ENCODE results near the gene RB1. TPM values are rescaled to one million over a fixed set of nuclear protein-coding genes. Genes with fewer than 3 reads are reported as not detected.

RB1 gene
- total and polyA plus RNA-seq, 7 experiments from 2014 or later, result 12.1 to 37.1 (median 18.5) TPM

GRCh38 chr13:48431431-48431830 is 127.9 kb downstream of the RB1 start:
- DNase-seq, result no peak
- intact Hi-C loops (cut with micrococcal nuclease), result loop anchor here in 1 of 2 donors (2.0 kb wide), 1 partner anchor 17 kb away; no protein-coding TSS in a partner anchor
- Histone ChIP-seq H3K27me3 (ENCODE audit: control insufficient read depth in 2 of 2, insufficient read depth in 2 of 2, low read length in 2 of 2) (no peaks in the 10 kb centered on the region), H3K4me1 (ENCODE audit: control insufficient read depth in 2 of 2, insufficient read depth in 2 of 2, low read length in 2 of 2) (peaks cover 10 to 29% of the 10 kb centered on the region in 2 donors), H3K27ac (ENCODE audit: low read depth, low read length) (no peak overlapping the region), H3K9me3 (ENCODE audit: control insufficient read depth in 2 of 3, low read length in 3 of 3) (no peaks in the 10 kb centered on the region), H3K4me3 (ENCODE audit: low read length) (no peak overlapping the region), H3K36me3 (ENCODE audit: control insufficient read depth in 2 of 3, insufficient read depth in 3 of 3, low read length in 3 of 3) (no peaks in the 10 kb centered on the region)
- Mint-ChIP-seq H3K27ac (peak overlapping the region in 8 of 9 donors; percentile 13 to 91 (median 56)), H3K9me3 (peaks cover 0 to 6% (median 0%) of the 10 kb centered on the region in 11 donors), H3K4me1 (peaks cover 21 to 61% (median 52%) of the 10 kb centered on the region in 7 donors), H3K4me3 (peak overlapping the region in 7 of 10 donors; percentile 34 to 79 (median 51)), H3K36me3 (peaks cover 0 to 38% (median 5%) of the 10 kb centered on the region in 5 donors), H3K27me3 (no peaks in the 10 kb centered on the region)
- ChIA-PET CTCF (interaction anchor here (0.8 kb wide), 1 partner anchor 9 kb away, joined by 3 read pairs; no protein-coding TSS in a partner anchor), POLR2A (interaction anchor here (0.8 to 1.5 kb wide), 2 partner anchors 61 to 221 kb away, joined by 4 read pairs; no protein-coding TSS in a partner anchor)
- no peak for ATAC-seq

GRCh38 chr13:48431987-48432615 is 128.6 kb downstream of the RB1 start:
- H3K4me1 Mint-ChIP-seq, result peaks cover 22 to 68% (median 59%) of the 10 kb centered on the region in 7 donors
- no peak overlapping the region for H3K27ac ChIP-seq (ENCODE audit: low read depth, low read length)
- DNase-seq (no peak), ATAC-seq (no peak)
- peaks cover 0 to 2% (median 0%) of the 10 kb centered on the region in 11 donors for H3K9me3 Mint-ChIP-seq
- no peaks in the 10 kb centered on the region for H3K27me3 ChIP-seq (ENCODE audit: control insufficient read depth in 2 of 2, insufficient read depth in 2 of 2, low read length in 2 of 2)
- ChIA-PET POLR2A (interaction anchor here (0.8 kb wide), 1 partner anchor 222 kb away, joined by 4 read pairs; no protein-coding TSS in a partner anchor), CTCF (interaction anchor here (0.6 to 0.8 kb wide), 2 partner anchors 8 to 9 kb away, joined by 3 to 4 read pairs; no protein-coding TSS in a partner anchor)
- intact Hi-C loops (cut with micrococcal nuclease), result loop anchor here in 1 of 2 donors (2.0 kb wide), 2 partner anchors 17 to 19 kb away; partner anchors contain the start of gene LPAR6
- no peaks in the 10 kb centered on the region for H3K27me3 Mint-ChIP-seq
- no peak overlapping the region for H3K4me3 ChIP-seq (ENCODE audit: low read length)
- peak overlapping the region in 9 of 10 donors; percentile 11 to 79 (median 54) for H3K4me3 Mint-ChIP-seq
- peak overlapping the region; percentile 0 to 91 (median 50) for H3K27ac Mint-ChIP-seq
- no peaks in the 10 kb centered on the region for H3K9me3 ChIP-seq (ENCODE audit: control insufficient read depth in 2 of 3, low read length in 3 of 3)
- peaks cover 10 to 32% of the 10 kb centered on the region in 2 donors for H3K4me1 ChIP-seq (ENCODE audit: control insufficient read depth in 2 of 2, insufficient read depth in 2 of 2, low read length in 2 of 2)
- peaks cover 0 to 33% (median 3%) of the 10 kb centered on the region in 5 donors for H3K36me3 Mint-ChIP-seq
- H3K36me3 ChIP-seq (ENCODE audit: control insufficient read depth in 2 of 3, insufficient read depth in 3 of 3, low read length in 3 of 3), result no peaks in the 10 kb centered on the region

GRCh38 chr13:48434200-48434599 is 130.6 kb downstream of the RB1 start:
- ATAC-seq, result no peak
- Histone ChIP-seq H3K36me3 (ENCODE audit: control insufficient read depth in 2 of 3, insufficient read depth in 3 of 3, low read length in 3 of 3) (no peaks in the 10 kb centered on the region), H3K27ac (ENCODE audit: low read depth, low read length) (no peak overlapping the region), H3K9me3 (ENCODE audit: control insufficient read depth in 2 of 3, low read length in 3 of 3) (no peaks in the 10 kb centered on the region), H3K4me1 (ENCODE audit: control insufficient read depth in 2 of 2, insufficient read depth in 2 of 2, low read length in 2 of 2) (peaks cover 3 to 32% of the 10 kb centered on the region in 2 donors), H3K27me3 (ENCODE audit: control insufficient read depth in 2 of 2, insufficient read depth in 2 of 2, low read length in 2 of 2) (no peaks in the 10 kb centered on the region), H3K4me3 (ENCODE audit: low read length) (no peak overlapping the region)
- Mint-ChIP-seq H3K4me3 (peak overlapping the region in 1 of 10 donors; percentile 10), H3K27ac (peak overlapping the region in 1 of 9 donors; percentile 67), H3K36me3 (peaks cover 0 to 27% (median 3%) of the 10 kb centered on the region in 5 donors), H3K27me3 (no peaks in the 10 kb centered on the region), H3K9me3 (peaks cover 0 to 2% (median 0%) of the 10 kb centered on the region in 11 donors), H3K4me1 (peaks cover 24 to 68% (median 60%) of the 10 kb centered on the region in 7 donors)
- POLR2A ChIA-PET, result interaction anchor here (0.7 to 1.2 kb wide), 4 partner anchors 11 to 397 kb away, joined by 3 to 4 read pairs (median 4); partner anchors contain the start of gene NUDT15
- intact Hi-C loops (cut with micrococcal nuclease), result no loop called here
- CTCF ChIA-PET, result interaction anchor here (1.1 kb wide), 1 partner anchor 22 kb away, joined by 3 read pairs; the partner anchor contains the start of gene LPAR6
- DNase-seq, result no peak

- peaks cover 0 to 23% (median 3%) of the 10 kb centered on the region in 5 donors for H3K36me3 Mint-ChIP-seq
- intact Hi-C loops (cut with micrococcal nuclease), result no loop called here
- ATAC-seq (no peak), DNase-seq (no peak)
- H3K27me3 Mint-ChIP-seq, result no peaks in the 10 kb centered on the region
- H3K9me3 ChIP-seq (ENCODE audit: control insufficient read depth in 2 of 3, low read length in 3 of 3), result no peaks in the 10 kb centered on the region
- no peaks in the 10 kb centered on the region for H3K27me3 ChIP-seq (ENCODE audit: control insufficient read depth in 2 of 2, insufficient read depth in 2 of 2, low read length in 2 of 2)
- H3K4me3 Mint-ChIP-seq, result peak overlapping the region in 5 of 10 donors; percentile 1 to 66 (median 29)
- H3K36me3 ChIP-seq (ENCODE audit: control insufficient read depth in 2 of 3, insufficient read depth in 3 of 3, low read length in 3 of 3), result no peaks in the 10 kb centered on the region
- peak overlapping the region; percentile 14 for H3K27ac ChIP-seq (ENCODE audit: low read depth, low read length)
- H3K4me3 ChIP-seq (ENCODE audit: low read length), result no peak overlapping the region
- POLR2A ChIA-PET, result interaction anchor here (0.9 kb wide), 1 partner anchor 7 kb away, joined by 3 read pairs; no protein-coding TSS in a partner anchor
- H3K9me3 Mint-ChIP-seq, result peaks cover 0 to 2% (median 0%) of the 10 kb centered on the region in 11 donors
- H3K4me1 Mint-ChIP-seq, result peaks cover 17 to 51% (median 41%) of the 10 kb centered on the region in 7 donors
- H3K4me1 ChIP-seq (ENCODE audit: control insufficient read depth in 2 of 2, insufficient read depth in 2 of 2, low read length in 2 of 2), result peaks cover 0 to 21% of the 10 kb centered on the region in 2 donors
- H3K27ac Mint-ChIP-seq, result peak overlapping the region in 4 of 9 donors; percentile 7 to 81 (median 67)
- CTCF ChIA-PET, result no interaction called here
These were observed 133.2 kb downstream of the RB1 start for GRCh38 chr13:48436661-48437288.

GRCh38 chr13:48437371-48437770 is 133.8 kb downstream of the RB1 start:
- peaks cover 11 to 48% (median 35%) of the 10 kb centered on the region in 7 donors for H3K4me1 Mint-ChIP-seq
- H3K27me3 ChIP-seq (ENCODE audit: control insufficient read depth in 2 of 2, insufficient read depth in 2 of 2, low read length in 2 of 2), result no peaks in the 10 kb centered on the region
- H3K27ac ChIP-seq (ENCODE audit: low read depth, low read length), result no peak overlapping the region
- peaks cover 0 to 21% (median 3%) of the 10 kb centered on the region in 5 donors for H3K36me3 Mint-ChIP-seq
- peaks cover 0 to 15% of the 10 kb centered on the region in 2 donors for H3K4me1 ChIP-seq (ENCODE audit: control insufficient read depth in 2 of 2, insufficient read depth in 2 of 2, low read length in 2 of 2)
- no peak overlapping the region for H3K4me3 ChIP-seq (ENCODE audit: low read length)
- intact Hi-C loops (cut with micrococcal nuclease), result no loop called here
- no peaks in the 10 kb centered on the region for H3K36me3 ChIP-seq (ENCODE audit: control insufficient read depth in 2 of 3, insufficient read depth in 3 of 3, low read length in 3 of 3)
- ChIA-PET POLR2A (no interaction called here), CTCF (no interaction called here)
- no peak overlapping the region for H3K4me3 Mint-ChIP-seq
- H3K9me3 ChIP-seq (ENCODE audit: control insufficient read depth in 2 of 3, low read length in 3 of 3), result no peaks in the 10 kb centered on the region
- peak overlapping the region in 2 of 9 donors; percentile 49 to 75 for H3K27ac Mint-ChIP-seq
- peaks cover 0 to 2% (median 0%) of the 10 kb centered on the region in 11 donors for H3K9me3 Mint-ChIP-seq
- H3K27me3 Mint-ChIP-seq, result no peaks in the 10 kb centered on the region
- ATAC-seq (no peak), DNase-seq (no peak)

Measured in naive thymus-derived CD4-positive, alpha-beta T cell (primary cell).